GM10248 (cell line): ENCODE results near the gene MEOX2.

Source experiments
- CTCF ChIA-PET: fragments of 300-600 bp; sonication (Branson Sonifier 250); formaldehyde crosslinking; extraction: SDS; loops from one replicate; lab custom pipeline; 2021; ENCODE audit warnings: antibody characterized with exemption; lab: Yijun Ruan, JAX
- POLR2A ChIA-PET: fragments of 350-650 bp; sonication (Branson Sonifier 250); formaldehyde crosslinking; extraction: SDS; loops from one replicate; lab custom pipeline; 2020; ENCODE audit warnings: antibody characterized with exemption; lab: Yijun Ruan, JAX
- DNase-seq: peaks from one replicate; pipeline ENCODE4 v3.0.0; 2012; ENCODE audit errors: extremely low spot score
- CTCF ChIP-seq: IDR thresholded peaks from 2 replicates; pipeline ENCODE4 v1.5.1; 2012; ENCODE audit warnings: mild to moderate bottlenecking, low read depth; ENCODE audit errors: extremely low read depth, missing control alignments, control extremely low read depth

MEOX2 gene

GRCh38 chr7:15715435-15715834 is 29.0 kb upstream of the MEOX2 start:
- no peak for DNase-seq
- TF ChIP-seq CTCF, result no peak
- CTCF ChIA-PET, result interaction anchor here (1.5 kb wide), 1 partner anchor 392 kb away, joined by 3 read pairs; no protein-coding TSS in a partner anchor
- POLR2A ChIA-PET, result no interaction called here

GRCh38 chr7:15709978-15710377 is 23.5 kb upstream of the MEOX2 start:
- DNase-seq, result no peak
- POLR2A ChIA-PET, result no interaction called here
- no peak for TF ChIP-seq CTCF
- CTCF ChIA-PET, result interaction anchor here (2.4 kb wide), 1 partner anchor 11 kb away, joined by 8 read pairs; no protein-coding TSS in a partner anchor

- POLR2A ChIA-PET, result no interaction called here
- CTCF ChIA-PET, result interaction anchor here (1.3 kb wide), 2 partner anchors 14 to 16 kb away, joined by 3 read pairs; no protein-coding TSS in a partner anchor
- no peak for DNase-seq
- TF ChIP-seq CTCF, result no peak
Measured at GRCh38 chr7:15707570-15707969, 21.1 kb upstream of the MEOX2 start.

- no peak for DNase-seq
- no peak for TF ChIP-seq CTCF
- ChIA-PET CTCF (no interaction called here), POLR2A (no interaction called here)
Measured at GRCh38 chr7:15703732-15704131, 17.2 kb upstream of the MEOX2 start.

- CTCF ChIA-PET, result interaction anchor here (1.1 to 1.4 kb wide), 2 partner anchors 9 to 61 kb away, joined by 3 read pairs; no protein-coding TSS in a partner anchor
- POLR2A ChIA-PET, result no interaction called here
- DNase-seq, result no peak
- no peak for TF ChIP-seq CTCF
Measured at GRCh38 chr7:15692501-15693020, 6.1 kb upstream of the MEOX2 start.

- TF ChIP-seq CTCF, result no peak
- ChIA-PET CTCF (no interaction called here), POLR2A (no interaction called here)
- DNase-seq, result no peak
Measured at GRCh38 chr7:15688911-15689310, 2.4 kb upstream of the MEOX2 start.
